ENCODE results near the gene USH1C.

- TF ChIP-seq CTCF (IDR thresholded peaks at IDR 0.05) (no peak), POLR2A (IDR thresholded peaks at IDR 0.05) (no peak)
These were observed 24.7 kb upstream of the USH1C start for GRCh38 chr11:17568944-17569343.

Measured in prostate gland (tissue), 2 donors.